H1 (cell line): Measurements from ENCODE around the gene GIT1. TPM values are rescaled to one million over a fixed set of nuclear protein-coding genes. Genes with fewer than 3 reads are reported as not detected.

Experiments used
- CTCF ChIA-PET: fragments of 300-600 bp; sonication (Branson Sonifier 250); formaldehyde crosslinking; loops from one replicate; lab custom pipeline; 2021; ENCODE audit not compliant: partially characterized antibody; lab: Charles Lee
- POLR2A ChIA-PET: fragments of 300-600 bp; sonication (Branson Sonifier 250); formaldehyde crosslinking; loops from one replicate; lab custom pipeline; 2021; ENCODE audit warnings: inconsistent platforms; ENCODE audit not compliant: partially characterized antibody; lab: Charles Lee
- DNase-seq, 2 experiments: peaks; one replicate each; pipeline versions ENCODE4 v3.0.0 to v3.0.0-alpha.2; 2010 to 2022; ENCODE audit warnings: low spot score in 2 of 2, low read depth in 1 of 2, mixed read lengths in 1 of 2
- FAIRE-seq: peaks from 2 replicates; lab custom pipeline; 2011; peaks lifted over from hg19 to GRCh38; lab: Jason Lieb, UNC
- H2AFZ ChIP-seq: 2 replicates; pipeline ENCODE4 v1.8.1; 2012; ENCODE audit warnings: low read length, inconsistent platforms
- H2AK5ac ChIP-seq: 2 replicates; pipeline ENCODE4 v1.6.1; 2013; ENCODE audit warnings: low read depth, low read length
- H2BK120ac ChIP-seq: replicated peaks from 2 replicates; pipeline ENCODE3; 2013; ENCODE audit warnings: low read depth, low read length, inconsistent platforms
- H2BK12ac ChIP-seq: 2 replicates; pipeline ENCODE4 v1.6.1; 2013; ENCODE audit warnings: low read depth, low read length
- H2BK15ac ChIP-seq: 2 replicates; pipeline ENCODE4 v1.6.1; 2013; ENCODE audit warnings: low read length
- H2BK20ac ChIP-seq: 2 replicates; pipeline ENCODE4 v1.6.1; 2013; ENCODE audit warnings: low read length
- H2BK5ac ChIP-seq: 2 replicates; pipeline ENCODE4 v1.6.1; 2013; ENCODE audit warnings: low read depth, low read length
- H3K14ac ChIP-seq: 2 replicates; pipeline ENCODE4 v1.6.1; 2013; ENCODE audit warnings: inconsistent platforms; ENCODE audit not compliant: insufficient read length
- H3K18ac ChIP-seq: 2 replicates; pipeline ENCODE4 v1.6.1; 2013; ENCODE audit warnings: low read length; ENCODE audit errors: extremely low read depth
- H3K23ac ChIP-seq: 2 replicates; pipeline ENCODE4 v1.6.1; 2013; ENCODE audit warnings: inconsistent platforms; ENCODE audit not compliant: insufficient read length
- H3K23me2 ChIP-seq: 2 replicates; pipeline ENCODE4 v1.6.1; 2013; ENCODE audit warnings: low read depth, low read length
- H3K27ac ChIP-seq: 2 replicates; pipeline ENCODE4 v1.6.1; 2011; ENCODE audit warnings: low read depth, low read length, inconsistent platforms
- H3K27me3 ChIP-seq, 4 experiments: replicated peaks in 1 of 4; 1 replicate in 1 of 4; 2 replicates in 3 of 4; pipeline versions ENCODE4 v1.6.1 to v1.8.1; 2011 to 2013; ENCODE audit warnings: low read length in 3 of 4, mild to moderate bottlenecking in 3 of 4, inconsistent platforms in 2 of 4, mixed read lengths in 2 of 4, moderate library complexity in 1 of 4; ENCODE audit not compliant: control insufficient read depth in 3 of 4, insufficient read depth in 3 of 4; ENCODE audit errors: extremely low read depth in 1 of 4
- H3K36me3 ChIP-seq, 4 experiments: 2 replicates each; pipeline versions ENCODE4 v1.6.1 to v1.8.1; 2011 to 2013; ENCODE audit warnings: mild to moderate bottlenecking in 4 of 4, low read length in 3 of 4, moderate library complexity in 2 of 4, control low read depth in 1 of 4, inconsistent platforms in 1 of 4; ENCODE audit not compliant: insufficient read depth in 4 of 4, control insufficient read depth in 2 of 4
- H3K4ac ChIP-seq: replicated peaks from 2 replicates; pipeline ENCODE3; 2013; ENCODE audit warnings: low read length, low read depth, mixed read lengths, inconsistent platforms; ENCODE audit not compliant: insufficient read length
- H3K4me1 ChIP-seq, 4 experiments: replicated peaks in 1 of 4; 1 replicate in 1 of 4; 2 replicates in 3 of 4; pipeline versions ENCODE4 v1.6.1 to v1.8.1; 2011 to 2013; ENCODE audit warnings: low read length in 3 of 4, inconsistent platforms in 2 of 4, mixed read lengths in 1 of 4; ENCODE audit not compliant: insufficient read depth in 4 of 4, control insufficient read depth in 3 of 4
- H3K4me2 ChIP-seq, 2 experiments: 2 replicates each; pipeline versions ENCODE4 v1.6.1 to v1.8.1; 2011 to 2013; ENCODE audit warnings: low read depth in 2 of 2, low read length in 2 of 2, control low read depth in 1 of 2, inconsistent platforms in 1 of 2, mild to moderate bottlenecking in 1 of 2; ENCODE audit not compliant: insufficient read depth in 1 of 2
- H3K4me3 ChIP-seq, 4 experiments: fragments of 200-600, 300-600 bp in 1 of 4; sonication (generic), shearing (Covaris generic), sonication (Bioruptor Twin) in 1 of 4; 2 replicates each; pipeline versions ENCODE4 v1.5.1 to v1.8.1; 2011 to 2016; ENCODE audit warnings: low read length in 4 of 4, low read depth in 3 of 4, control low read depth in 2 of 4, inconsistent platforms in 2 of 4, mild to moderate bottlenecking in 2 of 4, mixed read lengths in 1 of 4, moderate library complexity in 1 of 4; ENCODE audit not compliant: insufficient read depth in 2 of 4; ENCODE audit errors: extremely low read depth in 1 of 4
- H3K56ac ChIP-seq: replicated peaks from 2 replicates; pipeline ENCODE3; 2013; ENCODE audit warnings: low read depth, mild to moderate bottlenecking, mixed read lengths, low read length, inconsistent platforms; ENCODE audit not compliant: insufficient read length
- H3K79me1 ChIP-seq: 2 replicates; pipeline ENCODE4 v1.6.1; 2013; ENCODE audit warnings: low read depth, low read length, control low read depth
- H3K79me2 ChIP-seq, 2 experiments: 2 replicates each; pipeline versions ENCODE4 v1.6.1 to v1.8.1; 2012 to 2013; ENCODE audit warnings: low read length in 2 of 2, mild to moderate bottlenecking in 2 of 2, inconsistent platforms in 1 of 2; ENCODE audit not compliant: insufficient read depth in 2 of 2, control insufficient read depth in 1 of 2
- H3K9ac ChIP-seq, 4 experiments: replicated peaks in 1 of 4; 1 replicate in 1 of 4; 2 replicates in 3 of 4; pipeline versions ENCODE4 v1.6.1 to v1.8.1; 2011 to 2013; ENCODE audit warnings: low read depth in 3 of 4, low read length in 3 of 4, control low read depth in 2 of 4, mild to moderate bottlenecking in 2 of 4, moderate library complexity in 2 of 4, inconsistent platforms in 1 of 4; ENCODE audit errors: extremely low read depth in 1 of 4
- H3K9me3 ChIP-seq, 2 experiments: 2 replicates each; pipeline versions ENCODE4 v1.6.1 to v1.8.1; 2012 to 2013; ENCODE audit warnings: mild to moderate bottlenecking in 2 of 2, moderate library complexity in 2 of 2, control low read depth in 1 of 2, inconsistent platforms in 1 of 2, low read depth in 1 of 2, low read length in 1 of 2, mixed read lengths in 1 of 2; ENCODE audit not compliant: insufficient read depth in 2 of 2
- H4K20me1 ChIP-seq, 2 experiments: replicated peaks in 1 of 2; 2 replicates each; pipeline versions ENCODE3 to v1.8.1; 2011 to 2013; ENCODE audit warnings: inconsistent platforms in 2 of 2, low read length in 2 of 2, mild to moderate bottlenecking in 1 of 2; ENCODE audit not compliant: insufficient read depth in 2 of 2, control insufficient read depth in 1 of 2
- H4K5ac ChIP-seq: 2 replicates; pipeline ENCODE4 v1.6.1; 2013; ENCODE audit warnings: low read length, low read depth, mixed read lengths, inconsistent platforms; ENCODE audit not compliant: insufficient read length
- H4K8ac ChIP-seq: 2 replicates; pipeline ENCODE4 v1.8.0; 2013; ENCODE audit warnings: mild to moderate bottlenecking, moderate library complexity, low read length, inconsistent platforms; ENCODE audit not compliant: insufficient read depth; ENCODE audit errors: extremely low read depth
- H4K91ac ChIP-seq: replicated peaks from 2 replicates; pipeline ENCODE3; 2013; ENCODE audit warnings: low read length, mixed read lengths, inconsistent platforms; ENCODE audit not compliant: insufficient read length
- BRCA1 ChIP-seq: IDR thresholded peaks from 2 replicates; pipeline ENCODE4 v1.6.1; 2012; ENCODE audit warnings: low read depth, low read length, improper control_type of control experiment
- CEBPB ChIP-seq: IDR thresholded peaks from 2 replicates; pipeline ENCODE4 v1.6.1; 2012; ENCODE audit warnings: low read depth, low read length
- RNF2 ChIP-seq: fragments of 200-900, 300-1000 bp; sonication (generic); IDR thresholded peaks from 2 replicates; pipeline ENCODE4 v1.7.1; 2016; ENCODE audit warnings: borderline replicate concordance, low read depth, mild to moderate bottlenecking, antibody characterized with exemption, low read length; ENCODE audit not compliant: poor library complexity, severe bottlenecking; ENCODE audit errors: missing control alignments
- SP4 ChIP-seq: IDR thresholded peaks from 2 replicates; pipeline ENCODE4 v1.6.1; 2012; ENCODE audit warnings: low read length, inconsistent platforms
- WGBS, 2 experiments: shearing (Covaris generic) in 1 of 2; methylation state at CpG; one replicate each; pipeline versions ENCODE4 v1.1.6 to v1.1.7; 2013 to 2015; ENCODE audit warnings: low lambda C conversion rate in 2 of 2, mixed read lengths in 2 of 2, inconsistent platforms in 1 of 2, low coverage in 1 of 2, missing lambda C conversion rate in 1 of 2; ENCODE audit not compliant: insufficient replicate concordance in 2 of 2, insufficient coverage in 1 of 2, insufficient read length in 1 of 2; ENCODE audit errors: extremely low coverage in 1 of 2, missing lambda C conversion rate in 1 of 2; 5-methylcytosine and 5-hydroxymethylcytosine counted together
- long read RNA-seq, 2 experiments: library from RNA in 1 of 2; library from capped mRNA in 1 of 2; stranded (forward); transcript quantifications; one replicate each; pipeline ENCODE4 v2.0.0, GENCODE V29; 2021; ENCODE audit warnings: inconsistent platforms in 1 of 2
- polyA minus RNA-seq, 3 experiments: library from RNA; depleted of rRNA, polyadenylated mRNA; stranded (reverse); fragments of >200 nt; gene quantifications; 1 replicate in 2 of 3; 2 replicates in 1 of 3; pipeline ENCODE4 v1.2.3, GENCODE V29; 2011
- polyA plus RNA-seq, 7 experiments: library from polyadenylated mRNA; depleted of rRNA in 3 of 7; stranded (reverse) in 5 of 7; unstranded in 2 of 7; fragments of >200 nt in 5 of 7; fragments of 200-250 nt in 2 of 7; gene quantifications; 1 replicate in 5 of 7; 2 replicates in 1 of 7; 4 replicates in 1 of 7; pipeline versions ENCODE4 v1.2.1 to v1.2.3, GENCODE V29; 2011 to 2013; ENCODE audit warnings: missing spikeins in 2 of 7, mixed read lengths in 2 of 7
- total RNA-seq: library from RNA; stranded (reverse); fragmentation: NEBNext Ultra II Directional; extraction: Animal tissue kit (Norgen Biotek cat#: 25700); gene quantifications from 2 replicates; pipeline ENCODE4 v1.2.1, GENCODE V29; 2021

GIT1 gene, protein sequence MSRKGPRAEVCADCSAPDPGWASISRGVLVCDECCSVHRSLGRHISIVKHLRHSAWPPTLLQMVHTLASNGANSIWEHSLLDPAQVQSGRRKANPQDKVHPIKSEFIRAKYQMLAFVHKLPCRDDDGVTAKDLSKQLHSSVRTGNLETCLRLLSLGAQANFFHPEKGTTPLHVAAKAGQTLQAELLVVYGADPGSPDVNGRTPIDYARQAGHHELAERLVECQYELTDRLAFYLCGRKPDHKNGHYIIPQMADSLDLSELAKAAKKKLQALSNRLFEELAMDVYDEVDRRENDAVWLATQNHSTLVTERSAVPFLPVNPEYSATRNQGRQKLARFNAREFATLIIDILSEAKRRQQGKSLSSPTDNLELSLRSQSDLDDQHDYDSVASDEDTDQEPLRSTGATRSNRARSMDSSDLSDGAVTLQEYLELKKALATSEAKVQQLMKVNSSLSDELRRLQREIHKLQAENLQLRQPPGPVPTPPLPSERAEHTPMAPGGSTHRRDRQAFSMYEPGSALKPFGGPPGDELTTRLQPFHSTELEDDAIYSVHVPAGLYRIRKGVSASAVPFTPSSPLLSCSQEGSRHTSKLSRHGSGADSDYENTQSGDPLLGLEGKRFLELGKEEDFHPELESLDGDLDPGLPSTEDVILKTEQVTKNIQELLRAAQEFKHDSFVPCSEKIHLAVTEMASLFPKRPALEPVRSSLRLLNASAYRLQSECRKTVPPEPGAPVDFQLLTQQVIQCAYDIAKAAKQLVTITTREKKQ
- 60.6 and 62.4 TPM in 2 replicates for total RNA-seq
- polyA plus RNA-seq (2011; rRNA removed): 63.0 and 80.7 TPM in 2 replicates
- 43.3 TPM for polyA plus RNA-seq (2011; cell fraction: cytosol; rRNA removed)
- polyA plus RNA-seq (2011; cell fraction: nucleus; rRNA removed): 93.3 TPM
- 36.7 to 55.7 TPM (median 48.9 TPM) in 4 replicates for polyA plus RNA-seq (2012, experiment 1 of 2)
- polyA plus RNA-seq (2012, experiment 2 of 2): 54.3 TPM
- polyA plus RNA-seq (2013, experiment 1 of 2): 45.0 TPM
- 45.5 TPM for polyA plus RNA-seq (2013, experiment 2 of 2)
- 45.9 and 62.5 TPM in 2 replicates for polyA minus RNA-seq (2011; rRNA and poly(A)+ RNA removed)
- 42.9 TPM for polyA minus RNA-seq (2011; cell fraction: cytosol; rRNA and poly(A)+ RNA removed)
- 55.6 TPM for polyA minus RNA-seq (2011; cell fraction: nucleus; rRNA and poly(A)+ RNA removed)
- long read RNA-seq, experiment 1, partial matches to known transcripts: 22 of 44 reads
- long read RNA-seq, experiment 1, other reads (novel, unspliced or antisense): 18 of 44 reads
- long read RNA-seq, experiment 2: 0 reads

DNA sequence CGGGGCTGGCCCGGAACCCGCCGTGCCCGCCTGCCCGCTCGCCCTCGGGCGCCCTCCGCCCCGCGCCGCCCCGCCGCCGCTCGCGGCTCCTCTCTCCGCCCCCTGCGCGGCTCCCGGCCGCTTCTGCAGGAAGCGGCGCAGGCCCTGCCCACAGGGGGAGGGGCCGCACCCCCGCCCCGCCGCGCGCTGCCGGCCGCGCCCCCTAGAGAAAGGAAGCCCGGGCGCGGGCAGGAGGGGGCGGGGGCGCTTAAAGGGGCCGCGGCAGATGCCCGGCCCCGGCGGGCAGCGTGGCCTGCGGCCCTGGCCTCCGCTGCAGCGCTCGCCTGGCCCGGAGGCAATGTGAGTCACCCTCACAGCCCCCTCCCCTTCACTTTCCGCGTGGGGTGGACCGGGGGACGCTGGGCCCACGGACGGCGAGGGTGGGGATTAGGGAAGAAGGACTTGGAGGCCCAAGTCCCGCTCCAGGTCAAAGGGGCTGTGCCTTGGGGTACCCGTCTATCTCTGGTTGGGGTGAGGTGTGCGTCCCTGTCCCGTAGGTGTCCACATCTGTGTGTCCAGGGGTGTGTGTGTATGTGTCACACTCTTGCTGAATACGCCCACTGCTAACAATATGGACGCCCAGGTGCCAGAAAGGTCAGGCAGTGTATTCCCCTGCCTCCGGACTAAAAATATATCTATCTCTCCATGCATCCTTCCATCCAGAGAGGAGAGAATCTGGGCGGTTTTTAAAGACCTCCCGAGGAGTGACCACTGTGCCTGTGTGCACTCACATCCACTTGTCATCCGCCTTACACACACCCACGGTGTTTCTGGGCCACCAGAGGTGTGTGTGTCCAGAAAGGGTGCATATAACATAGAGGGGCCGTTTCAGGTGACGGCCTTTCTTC, at the start of gene GIT1:
Gene GIT1, minus strand, starts transcription at position 125 of the 887 bp plus-strand sequence. CDS start 270 bp downstream, outside the sequence.
- no peak for FAIRE-seq
- no peak for TF ChIP-seq SP4
- no peak for TF ChIP-seq BRCA1
- no peak for TF ChIP-seq RNF2
- no peak for TF ChIP-seq CEBPB

More for the DNA sequence above, at the start of gene GIT1:
- H3K9me3 ChIP-seq: no peaks in the 10 kb centered on the region
- H3K9ac ChIP-seq: peak within 1 kb of the TSS in 2 of 4 experiments; percentile 18 to 29; a peak in 4 of 7 replicates
- peak in 1 of 2 experiments; percentile 87 for DNase-seq
- peak within 1 kb of the TSS; percentile 68; the same call in 1 of the 2 replicates for H2BK12ac ChIP-seq
- peak within 1 kb of the TSS; percentile 64 to 82 (median 75) for H3K4me3 ChIP-seq
- H3K36me3 ChIP-seq: no peaks in the 10 kb centered on the region
- H3K23me2 ChIP-seq: peaks cover 36% of the 10 kb centered on the region; the same call in 1 of the 2 replicates
- H2BK5ac ChIP-seq: peak within 1 kb of the TSS; percentile 57; the same call in 1 of the 2 replicates
- peak within 1 kb of the TSS; percentile 45 for H4K5ac ChIP-seq
- H2AFZ ChIP-seq: no peak within 1 kb of the TSS
- peak within 1 kb of the TSS; percentile 65 for H3K56ac ChIP-seq
- peaks cover 0 to 6% (median 5%) of the 10 kb centered on the region in 4 experiments; a peak in 2 of 7 replicates for H3K27me3 ChIP-seq
- H2BK15ac ChIP-seq: peak within 1 kb of the TSS; percentile 97
- peak within 1 kb of the TSS; percentile 28; the same call in 1 of the 2 replicates for H4K8ac ChIP-seq
- peak within 1 kb of the TSS; percentile 1 for H2BK120ac ChIP-seq
- peak within 1 kb of the TSS; percentile 97 for H3K4ac ChIP-seq
- CTCF ChIA-PET: interaction anchor here (2.0 to 5.0 kb wide), 4 partner anchors 11 to 25 kb away, joined by 12 to 167 read pairs (median 54); partner anchors contain the start of gene TP53I13
- H3K23ac ChIP-seq: no peak within 1 kb of the TSS
- peaks cover 18% of the 10 kb centered on the region for H3K79me1 ChIP-seq
- H3K4me2 ChIP-seq: peak within 1 kb of the TSS; percentile 93 to 95
- no peak within 1 kb of the TSS for H3K27ac ChIP-seq
- peaks cover 0 to 37% of the 10 kb centered on the region in 2 experiments; a peak in 2 of 4 replicates for H3K79me2 ChIP-seq
- 0 out of 2 replicates have a peak within 1 kb of the TSS, but pooled peaks have one; percentile 61 for H2BK20ac ChIP-seq
- 26% methylated on average over 22 of the region's 70 CpGs; no CpG with 5 or more reads in 1 of the 2 experiments for WGBS, 2 experiments
- H3K18ac ChIP-seq: peak within 1 kb of the TSS; percentile 78
- H4K91ac ChIP-seq: peak within 1 kb of the TSS; percentile 75
- H3K14ac ChIP-seq: no peak within 1 kb of the TSS
- POLR2A ChIA-PET: interaction anchor here (1.5 to 3.6 kb wide), 4 partner anchors 8 to 22 kb away, joined by 3 to 19 read pairs (median 6); partner anchors contain the start of gene TP53I13
- H2AK5ac ChIP-seq: no peak within 1 kb of the TSS; the same call in 1 of the 2 replicates
- H3K4me1 ChIP-seq: peaks cover 4 to 45% (median 38%) of the 10 kb centered on the region in 4 experiments
- peaks cover 15 to 30% of the 10 kb centered on the region in 2 experiments for H4K20me1 ChIP-seq
